Progenitor cell of endocrine pancreas (in vitro differentiated cells): Measurements from ENCODE around the gene KLHDC8B. TPM values are rescaled to one million over a fixed set of nuclear protein-coding genes. Genes with fewer than 3 reads are reported as not detected.
"Not testable (repeated sequence)": the region's sequence is repeated elsewhere in the genome, so short reads cannot be mapped to it uniquely, and the experiment has no call there.

ENCODE experiments used
- DNase-seq: peaks from one replicate; pipeline ENCODE4 v3.0.0; 2021; ENCODE audit warnings: low spot score; ENCODE audit not compliant: unreplicated experiment
- H3K27ac Mint-ChIP-seq: 2 replicates; pipeline ENCODE4 v1.8.0; 2021; ENCODE audit warnings: mild to moderate bottlenecking, moderate library complexity, mixed read lengths
- H3K27me3 Mint-ChIP-seq: 2 replicates; pipeline ENCODE4 v1.8.0; 2021; ENCODE audit warnings: mixed read lengths
- H3K36me3 Mint-ChIP-seq: 2 replicates; pipeline ENCODE4 v1.8.0; 2022; ENCODE audit warnings: mixed read lengths; ENCODE audit not compliant: insufficient read depth
- H3K4me1 Mint-ChIP-seq: 2 replicates; pipeline ENCODE4 v1.8.0; 2021; ENCODE audit warnings: low read depth, mixed read lengths
- H3K4me3 Mint-ChIP-seq: 2 replicates; pipeline ENCODE4 v1.8.0; 2021; ENCODE audit warnings: low read depth, mild to moderate bottlenecking, moderate library complexity, mixed read lengths
- H3K9me3 Mint-ChIP-seq: 2 replicates; pipeline ENCODE4 v1.8.0; 2021; ENCODE audit warnings: low read depth, mixed read lengths
- CTCF ChIP-seq: fragments of 200-600 bp; sonication (generic); IDR thresholded peaks from one replicate; pipeline ENCODE4 v1.5.0; 2021; ENCODE audit warnings: antibody characterized with exemption, mild to moderate bottlenecking; ENCODE audit not compliant: unreplicated experiment
- total RNA-seq: library from RNA; stranded (reverse); gene quantifications from 2 replicates; pipeline ENCODE4 v1.2.1, GENCODE V29; 2021

The KLHDC8B gene
- total RNA-seq, 1 donor from 2014 or later, result 41.4 TPM

- no peaks in the 10 kb centered on the region for H3K36me3 Mint-ChIP-seq
- H3K4me1 Mint-ChIP-seq, result no peaks in the 10 kb centered on the region
- H3K27me3 Mint-ChIP-seq, result peaks cover 23% of the 10 kb centered on the region
- H3K4me3 Mint-ChIP-seq, result no peak overlapping the region
- no peak for TF ChIP-seq CTCF
- H3K27ac Mint-ChIP-seq, result no peak overlapping the region
- no peaks in the 10 kb centered on the region for H3K9me3 Mint-ChIP-seq
- no peak for DNase-seq
Measured at GRCh38 chr3:49199900-49200281, 28.5 kb downstream of the KLHDC8B start.

- no peak for TF ChIP-seq CTCF
Measured at GRCh38 chr3:49213541-49213943, 42.1 kb downstream of the KLHDC8B start.

GRCh38 chr3:49213998-49214397 is 42.6 kb downstream of the KLHDC8B start:
- no peak for TF ChIP-seq CTCF
- no peak for DNase-seq
- H3K27ac Mint-ChIP-seq, result no peak overlapping the region
- peaks cover 3% of the 10 kb centered on the region for H3K36me3 Mint-ChIP-seq
- H3K4me1 Mint-ChIP-seq, result no peaks in the 10 kb centered on the region
- H3K27me3 Mint-ChIP-seq, result no peaks in the 10 kb centered on the region
- no peak overlapping the region for H3K4me3 Mint-ChIP-seq
- peaks cover 15% of the 10 kb centered on the region for H3K9me3 Mint-ChIP-seq

More at GRCh38 chr3:49213541-49213943, 42.1 kb downstream of the KLHDC8B start:
- no peak overlapping the region for H3K4me3 Mint-ChIP-seq
- no peak for DNase-seq
- H3K4me1 Mint-ChIP-seq, result no peaks in the 10 kb centered on the region
- H3K27ac Mint-ChIP-seq, result no peak overlapping the region
- no peaks in the 10 kb centered on the region for H3K27me3 Mint-ChIP-seq
- peaks cover 3% of the 10 kb centered on the region for H3K36me3 Mint-ChIP-seq
- peaks cover 15% of the 10 kb centered on the region for H3K9me3 Mint-ChIP-seq

DNA sequence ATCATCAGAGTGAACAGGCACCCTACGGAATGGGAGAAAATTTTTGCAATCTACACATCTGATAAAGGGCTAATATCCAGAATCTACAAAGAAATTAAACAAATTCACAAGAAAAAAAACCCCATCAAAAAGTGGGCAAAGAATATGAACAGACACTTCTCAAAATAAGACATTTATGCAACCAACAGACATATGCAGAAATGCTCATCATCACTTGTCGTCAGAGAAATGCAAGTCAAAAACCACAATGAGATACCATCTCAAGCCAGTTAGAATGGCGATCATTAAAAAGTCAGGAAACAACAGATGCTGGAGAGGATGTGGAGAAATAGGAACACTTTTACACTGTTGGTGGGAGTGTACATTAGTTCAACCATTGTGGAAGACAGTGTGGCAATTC is 45.3 kb downstream of the KLHDC8B start:
- H3K27ac Mint-ChIP-seq, DNase-seq, H3K4me3 Mint-ChIP-seq, H3K27me3 Mint-ChIP-seq, H3K4me1 Mint-ChIP-seq, H3K36me3 Mint-ChIP-seq: not testable (repeated sequence)
- H3K9me3 Mint-ChIP-seq, result peaks cover 19% of the 10 kb centered on the region

DNA sequence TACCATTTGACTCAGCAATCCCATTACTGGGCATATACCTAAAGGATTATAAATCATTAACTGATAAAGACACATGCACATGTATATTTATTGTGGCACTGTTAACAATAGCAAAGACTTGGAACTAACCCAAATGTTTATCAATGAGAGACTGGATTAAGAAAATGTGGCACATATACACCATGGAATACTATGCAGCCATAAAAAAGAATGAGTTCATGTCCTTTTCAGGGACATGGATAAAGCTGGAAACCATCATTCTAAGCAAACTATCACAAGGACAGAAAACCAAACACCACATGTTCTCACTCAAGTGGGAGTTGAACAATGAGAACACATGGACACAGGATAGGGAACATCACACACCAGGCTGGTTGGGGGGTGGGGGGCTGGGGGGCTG is 45.7 kb downstream of the KLHDC8B start:
- not testable (repeated sequence) for H3K27me3 Mint-ChIP-seq, H3K36me3 Mint-ChIP-seq, H3K4me1 Mint-ChIP-seq, H3K4me3 Mint-ChIP-seq, H3K27ac Mint-ChIP-seq, DNase-seq
- H3K9me3 Mint-ChIP-seq, result peaks cover 22% of the 10 kb centered on the region

GRCh38 chr3:49217688-49218470 is 46.5 kb downstream of the KLHDC8B start:
- Mint-ChIP-seq H3K4me3 (no peak overlapping the region), H3K27ac (peak overlapping the region; percentile 64), H3K36me3 (peaks cover 3% of the 10 kb centered on the region), H3K27me3 (peaks cover 4% of the 10 kb centered on the region), H3K9me3 (peaks cover 20% of the 10 kb centered on the region), H3K4me1 (no peaks in the 10 kb centered on the region)
- no peak for DNase-seq
- no peak for TF ChIP-seq CTCF

GRCh38 chr3:49218471-49218989 is 47.1 kb downstream of the KLHDC8B start:
- DNase-seq, H3K4me1 Mint-ChIP-seq, H3K27ac Mint-ChIP-seq, H3K36me3 Mint-ChIP-seq, H3K4me3 Mint-ChIP-seq, H3K27me3 Mint-ChIP-seq: not testable (repeated sequence)
- H3K9me3 Mint-ChIP-seq, result peaks cover 19% of the 10 kb centered on the region
